Measurements from ENCODE around the gene CKM.
A peak's percentile ranks its signal among the peaks of the same experiment; 100 is the strongest.
"Not testable (repeated sequence)": the region's sequence is repeated elsewhere in the genome, so short reads cannot be mapped to it uniquely, and the experiment has no call there.

CKM gene

GRCh38 chr19:45314708-45315245 lies 7.9 kb downstream of the CKM start:
- no peak for DNase-seq

- not testable (repeated sequence) for DNase-seq
Measured at GRCh38 chr19:45312285-45312684, 10.4 kb downstream of the CKM start.

GRCh38 chr19:45311621-45312020 lies 11.1 kb downstream of the CKM start:
- DNase-seq, result no peak

GRCh38 chr19:45309322-45309721 lies 13.4 kb downstream of the CKM start:
- DNase-seq, result not testable (repeated sequence)

GRCh38 chr19:45307361-45307760 lies 15.3 kb downstream of the CKM start:
- no peak for DNase-seq

- DNase-seq, result peak; percentile 5
Measured at GRCh38 chr19:45306518-45307027, 16.1 kb downstream of the CKM start.

- DNase-seq, result no peak
Measured at GRCh38 chr19:45306040-45306439, 16.6 kb downstream of the CKM start.

- DNase-seq, result no peak
Measured at GRCh38 chr19:45305421-45305820, 17.3 kb downstream of the CKM start.

GRCh38 chr19:45305007-45305406 lies 17.7 kb downstream of the CKM start:
- no peak for DNase-seq

- DNase-seq, result no peak
Measured at GRCh38 chr19:45304141-45304926, 18.3 kb downstream of the CKM start.

GRCh38 chr19:45303269-45304060 lies 19.2 kb downstream of the CKM start:
- DNase-seq, result no peak

GRCh38 chr19:45302416-45302815 lies 20.3 kb downstream of the CKM start:
- DNase-seq, result no peak

GRCh38 chr19:45299719-45300118 lies 23.0 kb downstream of the CKM start:
- no peak for DNase-seq

GRCh38 chr19:45298264-45298663 lies 24.4 kb downstream of the CKM start:
- no peak for DNase-seq

GRCh38 chr19:45297674-45298073 lies 25.0 kb downstream of the CKM start:
- DNase-seq, result no peak

GRCh38 chr19:45296355-45296754 lies 26.3 kb downstream of the CKM start:
- no peak for DNase-seq

GRCh38 chr19:45295873-45296272 lies 26.8 kb downstream of the CKM start:
- no peak for DNase-seq

- DNase-seq, result no peak
Measured at GRCh38 chr19:45294291-45295029, 28.2 kb downstream of the CKM start.

GRCh38 chr19:45293682-45294081 lies 29.0 kb downstream of the CKM start:
- no peak for DNase-seq

GRCh38 chr19:45291834-45292233 lies 30.8 kb downstream of the CKM start:
- no peak for DNase-seq

- no peak for DNase-seq
Measured at GRCh38 chr19:45290381-45290931, 32.2 kb downstream of the CKM start.

GRCh38 chr19:45283443-45284033 lies 39.1 kb downstream of the CKM start:
- DNase-seq, result no peak

Data from NCI-H345 (cell line).